H1 (cell line): ENCODE results near the gene SNX32. TPM values are rescaled to one million over a fixed set of nuclear protein-coding genes. Genes with fewer than 3 reads are reported as not detected.
A peak's percentile ranks its signal among the peaks of the same experiment; 100 is the strongest.

Source experiments
- CTCF ChIA-PET: fragments of 300-600 bp; sonication (Branson Sonifier 250); formaldehyde crosslinking; loops from one replicate; lab custom pipeline; 2021; ENCODE audit not compliant: partially characterized antibody; lab: Charles Lee
- POLR2A ChIA-PET: fragments of 300-600 bp; sonication (Branson Sonifier 250); formaldehyde crosslinking; loops from one replicate; lab custom pipeline; 2021; ENCODE audit warnings: inconsistent platforms; ENCODE audit not compliant: partially characterized antibody; lab: Charles Lee
- DNase-seq, 2 experiments: peaks; one replicate each; pipeline versions ENCODE4 v3.0.0 to v3.0.0-alpha.2; 2010 to 2022; ENCODE audit warnings: low spot score in 2 of 2, low read depth in 1 of 2, mixed read lengths in 1 of 2
- FAIRE-seq: peaks from 2 replicates; lab custom pipeline; 2011; peaks lifted over from hg19 to GRCh38; lab: Jason Lieb, UNC
- H2AFZ ChIP-seq: 2 replicates; pipeline ENCODE4 v1.8.1; 2012; ENCODE audit warnings: low read length, inconsistent platforms
- H2AK5ac ChIP-seq: 2 replicates; pipeline ENCODE4 v1.6.1; 2013; ENCODE audit warnings: low read depth, low read length
- H2BK120ac ChIP-seq: replicated peaks from 2 replicates; pipeline ENCODE3; 2013; ENCODE audit warnings: low read depth, low read length, inconsistent platforms
- H2BK12ac ChIP-seq: 2 replicates; pipeline ENCODE4 v1.6.1; 2013; ENCODE audit warnings: low read depth, low read length
- H2BK15ac ChIP-seq: 2 replicates; pipeline ENCODE4 v1.6.1; 2013; ENCODE audit warnings: low read length
- H2BK20ac ChIP-seq: 2 replicates; pipeline ENCODE4 v1.6.1; 2013; ENCODE audit warnings: low read length
- H2BK5ac ChIP-seq: 2 replicates; pipeline ENCODE4 v1.6.1; 2013; ENCODE audit warnings: low read depth, low read length
- H3K14ac ChIP-seq: 2 replicates; pipeline ENCODE4 v1.6.1; 2013; ENCODE audit warnings: inconsistent platforms; ENCODE audit not compliant: insufficient read length
- H3K18ac ChIP-seq: 2 replicates; pipeline ENCODE4 v1.6.1; 2013; ENCODE audit warnings: low read length; ENCODE audit errors: extremely low read depth
- H3K23ac ChIP-seq: 2 replicates; pipeline ENCODE4 v1.6.1; 2013; ENCODE audit warnings: inconsistent platforms; ENCODE audit not compliant: insufficient read length
- H3K23me2 ChIP-seq: 2 replicates; pipeline ENCODE4 v1.6.1; 2013; ENCODE audit warnings: low read depth, low read length
- H3K27ac ChIP-seq: 2 replicates; pipeline ENCODE4 v1.6.1; 2011; ENCODE audit warnings: low read depth, low read length, inconsistent platforms
- H3K27me3 ChIP-seq, 4 experiments: replicated peaks in 1 of 4; 1 replicate in 1 of 4; 2 replicates in 3 of 4; pipeline versions ENCODE4 v1.6.1 to v1.8.1; 2011 to 2013; ENCODE audit warnings: low read length in 3 of 4, mild to moderate bottlenecking in 3 of 4, inconsistent platforms in 2 of 4, mixed read lengths in 2 of 4, moderate library complexity in 1 of 4; ENCODE audit not compliant: control insufficient read depth in 3 of 4, insufficient read depth in 3 of 4; ENCODE audit errors: extremely low read depth in 1 of 4
- H3K36me3 ChIP-seq, 4 experiments: 2 replicates each; pipeline versions ENCODE4 v1.6.1 to v1.8.1; 2011 to 2013; ENCODE audit warnings: mild to moderate bottlenecking in 4 of 4, low read length in 3 of 4, moderate library complexity in 2 of 4, control low read depth in 1 of 4, inconsistent platforms in 1 of 4; ENCODE audit not compliant: insufficient read depth in 4 of 4, control insufficient read depth in 2 of 4
- H3K4ac ChIP-seq: replicated peaks from 2 replicates; pipeline ENCODE3; 2013; ENCODE audit warnings: low read length, low read depth, mixed read lengths, inconsistent platforms; ENCODE audit not compliant: insufficient read length
- H3K4me1 ChIP-seq, 4 experiments: replicated peaks in 1 of 4; 1 replicate in 1 of 4; 2 replicates in 3 of 4; pipeline versions ENCODE4 v1.6.1 to v1.8.1; 2011 to 2013; ENCODE audit warnings: low read length in 3 of 4, inconsistent platforms in 2 of 4, mixed read lengths in 1 of 4; ENCODE audit not compliant: insufficient read depth in 4 of 4, control insufficient read depth in 3 of 4
- H3K4me2 ChIP-seq, 2 experiments: 2 replicates each; pipeline versions ENCODE4 v1.6.1 to v1.8.1; 2011 to 2013; ENCODE audit warnings: low read depth in 2 of 2, low read length in 2 of 2, control low read depth in 1 of 2, inconsistent platforms in 1 of 2, mild to moderate bottlenecking in 1 of 2; ENCODE audit not compliant: insufficient read depth in 1 of 2
- H3K4me3 ChIP-seq, 4 experiments: fragments of 200-600, 300-600 bp in 1 of 4; sonication (generic), shearing (Covaris generic), sonication (Bioruptor Twin) in 1 of 4; 2 replicates each; pipeline versions ENCODE4 v1.5.1 to v1.8.1; 2011 to 2016; ENCODE audit warnings: low read length in 4 of 4, low read depth in 3 of 4, control low read depth in 2 of 4, inconsistent platforms in 2 of 4, mild to moderate bottlenecking in 2 of 4, mixed read lengths in 1 of 4, moderate library complexity in 1 of 4; ENCODE audit not compliant: insufficient read depth in 2 of 4; ENCODE audit errors: extremely low read depth in 1 of 4
- H3K56ac ChIP-seq: replicated peaks from 2 replicates; pipeline ENCODE3; 2013; ENCODE audit warnings: low read depth, mild to moderate bottlenecking, mixed read lengths, low read length, inconsistent platforms; ENCODE audit not compliant: insufficient read length
- H3K79me1 ChIP-seq: 2 replicates; pipeline ENCODE4 v1.6.1; 2013; ENCODE audit warnings: low read depth, low read length, control low read depth
- H3K79me2 ChIP-seq, 2 experiments: 2 replicates each; pipeline versions ENCODE4 v1.6.1 to v1.8.1; 2012 to 2013; ENCODE audit warnings: low read length in 2 of 2, mild to moderate bottlenecking in 2 of 2, inconsistent platforms in 1 of 2; ENCODE audit not compliant: insufficient read depth in 2 of 2, control insufficient read depth in 1 of 2
- H3K9ac ChIP-seq, 4 experiments: replicated peaks in 1 of 4; 1 replicate in 1 of 4; 2 replicates in 3 of 4; pipeline versions ENCODE4 v1.6.1 to v1.8.1; 2011 to 2013; ENCODE audit warnings: low read depth in 3 of 4, low read length in 3 of 4, control low read depth in 2 of 4, mild to moderate bottlenecking in 2 of 4, moderate library complexity in 2 of 4, inconsistent platforms in 1 of 4; ENCODE audit errors: extremely low read depth in 1 of 4
- H3K9me3 ChIP-seq, 2 experiments: 2 replicates each; pipeline versions ENCODE4 v1.6.1 to v1.8.1; 2012 to 2013; ENCODE audit warnings: mild to moderate bottlenecking in 2 of 2, moderate library complexity in 2 of 2, control low read depth in 1 of 2, inconsistent platforms in 1 of 2, low read depth in 1 of 2, low read length in 1 of 2, mixed read lengths in 1 of 2; ENCODE audit not compliant: insufficient read depth in 2 of 2
- H4K20me1 ChIP-seq, 2 experiments: replicated peaks in 1 of 2; 2 replicates each; pipeline versions ENCODE3 to v1.8.1; 2011 to 2013; ENCODE audit warnings: inconsistent platforms in 2 of 2, low read length in 2 of 2, mild to moderate bottlenecking in 1 of 2; ENCODE audit not compliant: insufficient read depth in 2 of 2, control insufficient read depth in 1 of 2
- H4K5ac ChIP-seq: 2 replicates; pipeline ENCODE4 v1.6.1; 2013; ENCODE audit warnings: low read length, low read depth, mixed read lengths, inconsistent platforms; ENCODE audit not compliant: insufficient read length
- H4K8ac ChIP-seq: 2 replicates; pipeline ENCODE4 v1.8.0; 2013; ENCODE audit warnings: mild to moderate bottlenecking, moderate library complexity, low read length, inconsistent platforms; ENCODE audit not compliant: insufficient read depth; ENCODE audit errors: extremely low read depth
- H4K91ac ChIP-seq: replicated peaks from 2 replicates; pipeline ENCODE3; 2013; ENCODE audit warnings: low read length, mixed read lengths, inconsistent platforms; ENCODE audit not compliant: insufficient read length
- ASH2L ChIP-seq: fragments of 200-600, 300-600 bp; sonication (generic); IDR thresholded peaks from one replicate; pipeline ENCODE4 v1.7.1; 2017; ENCODE audit warnings: low read length
- BACH1 ChIP-seq: IDR thresholded peaks from 2 replicates; pipeline ENCODE4 v1.6.1; 2012; ENCODE audit warnings: low read length, improper control_type of control experiment
- BCL11A ChIP-seq, 2 experiments: IDR thresholded peaks; one replicate each; pipeline ENCODE4 v1.6.1; 2011; ENCODE audit warnings: low read depth in 2 of 2, low read length in 2 of 2, mild to moderate bottlenecking in 2 of 2
- CTBP2 ChIP-seq: IDR thresholded peaks from 2 replicates; pipeline ENCODE4 v1.7.0; 2011; ENCODE audit warnings: borderline replicate concordance, mild to moderate bottlenecking, moderate library complexity, mixed read lengths, low read length; ENCODE audit not compliant: insufficient read depth, insufficient read length
- FOSL1 ChIP-seq: IDR thresholded peaks from 2 replicates; pipeline ENCODE4 v1.6.1; 2011; ENCODE audit warnings: mild to moderate bottlenecking, low read depth, low read length, moderate library complexity; ENCODE audit not compliant: insufficient read depth
- GABPA ChIP-seq: IDR thresholded peaks from 2 replicates; pipeline ENCODE4 v1.6.1; 2011; ENCODE audit warnings: mild to moderate bottlenecking, low read length, moderate library complexity, borderline replicate concordance; ENCODE audit not compliant: insufficient read depth
- KDM5A ChIP-seq: fragments of 200-600 bp; IDR thresholded peaks from 2 replicates; pipeline ENCODE4 v1.7.1; 2012; ENCODE audit warnings: mild to moderate bottlenecking, low read length, inconsistent platforms, mixed read lengths
- NRF1 ChIP-seq: IDR thresholded peaks from 2 replicates; pipeline ENCODE4 v1.6.1; 2011; ENCODE audit warnings: mild to moderate bottlenecking, low read depth, low read length, improper control_type of control experiment
- POLR2AphosphoS5 ChIP-seq: IDR thresholded peaks from 2 replicates; pipeline ENCODE4 v1.6.1; 2011; ENCODE audit warnings: low read depth, low read length
- SP2 ChIP-seq: IDR thresholded peaks from 2 replicates; pipeline ENCODE4 v1.6.1; 2012; ENCODE audit warnings: mild to moderate bottlenecking, low read length, inconsistent platforms
- WGBS, 2 experiments: shearing (Covaris generic) in 1 of 2; methylation state at CpG; one replicate each; pipeline versions ENCODE4 v1.1.6 to v1.1.7; 2013 to 2015; ENCODE audit warnings: low lambda C conversion rate in 2 of 2, mixed read lengths in 2 of 2, inconsistent platforms in 1 of 2, low coverage in 1 of 2, missing lambda C conversion rate in 1 of 2; ENCODE audit not compliant: insufficient replicate concordance in 2 of 2, insufficient coverage in 1 of 2, insufficient read length in 1 of 2; ENCODE audit errors: extremely low coverage in 1 of 2, missing lambda C conversion rate in 1 of 2; 5-methylcytosine and 5-hydroxymethylcytosine counted together
- polyA plus RNA-seq, 7 experiments: library from polyadenylated mRNA; depleted of rRNA in 3 of 7; stranded (reverse) in 5 of 7; unstranded in 2 of 7; fragments of >200 nt in 5 of 7; fragments of 200-250 nt in 2 of 7; gene quantifications; 1 replicate in 5 of 7; 2 replicates in 1 of 7; 4 replicates in 1 of 7; pipeline versions ENCODE4 v1.2.1 to v1.2.3, GENCODE V29; 2011 to 2013; ENCODE audit warnings: missing spikeins in 2 of 7, mixed read lengths in 2 of 7
- total RNA-seq: library from RNA; stranded (reverse); fragmentation: NEBNext Ultra II Directional; extraction: Animal tissue kit (Norgen Biotek cat#: 25700); gene quantifications from 2 replicates; pipeline ENCODE4 v1.2.1, GENCODE V29; 2021
- TF ChIP-seq, protein P1 (sequence below), 3 experiments: IDR thresholded peaks; 1 replicate in 2 of 3; 2 replicates in 1 of 3; pipeline versions ENCODE4 v1.5.1 to v1.6.1; 2011; ENCODE audit warnings: low read length in 3 of 3, mild to moderate bottlenecking in 3 of 3, inconsistent platforms in 2 of 3, low read depth in 1 of 3, moderate library complexity in 1 of 3; ENCODE audit not compliant: insufficient read depth in 1 of 3; ENCODE audit errors: control extremely low read depth in 1 of 3

The SNX32 gene
- total and polyA plus RNA-seq, 2 of the 8 experiments (the other 6 are each of a cell fraction or from before 2014, with no cell fraction given): 0.76 to 2.2 TPM

DNA sequence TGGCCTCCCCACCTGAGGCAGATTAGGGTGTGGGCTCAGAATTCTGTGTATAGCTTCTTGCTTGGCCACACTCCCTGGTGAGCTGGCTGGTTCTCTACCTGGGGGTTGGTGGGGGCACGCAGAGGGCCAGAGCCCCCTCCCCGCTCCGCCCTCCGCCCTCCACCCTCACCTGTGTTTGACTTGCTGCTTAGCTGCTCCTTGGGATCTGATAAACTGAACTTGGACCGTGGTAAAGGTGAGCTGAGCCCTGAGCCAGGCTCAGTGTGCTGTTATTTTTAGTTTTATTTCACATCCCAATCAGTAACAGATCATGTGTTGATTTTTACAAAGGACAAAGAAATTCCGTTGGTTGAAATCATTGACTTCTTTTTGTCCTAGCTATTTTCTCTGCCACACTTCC, 44.9 kb upstream of the SNX32 start:
- peak overlapping the region; percentile 83 for H4K91ac ChIP-seq
- peaks cover 20 to 50% (median 42%) of the 10 kb centered on the region in 4 experiments for H3K27me3 ChIP-seq
- peak overlapping the region; percentile 63; the same call in 1 of the 2 replicates for H2BK5ac ChIP-seq
- H4K8ac ChIP-seq: no peak overlapping the region
- POLR2A ChIA-PET: interaction anchor here (0.6 to 3.6 kb wide), 9 partner anchors 9 to 71 kb away, joined by 3 to 20 read pairs (median 5); partner anchors contain the start of gene MUS81
- DNase-seq: no peak
- no peak overlapping the region for H4K5ac ChIP-seq
- WGBS, 2 experiments: 91% methylated on average over 6 of the region's 6 CpGs; no CpG with 5 or more reads in 1 of the 2 experiments
- H3K23me2 ChIP-seq: peaks cover 15% of the 10 kb centered on the region; the same call in 1 of the 2 replicates
- peaks cover 14 to 34% (median 26%) of the 10 kb centered on the region in 4 experiments for H3K4me1 ChIP-seq
- H3K27ac ChIP-seq: no peak overlapping the region
- peak overlapping the region; percentile 9; the same call in 1 of the 2 replicates for H3K18ac ChIP-seq
- H3K79me1 ChIP-seq: 0 out of 2 replicates have a peak, but pooled peaks cover 3% of the 10 kb centered on the region
- H4K20me1 ChIP-seq: peaks cover 0 to 3% of the 10 kb centered on the region in 2 experiments
- H3K9me3 ChIP-seq: no peaks in the 10 kb centered on the region
- H3K23ac ChIP-seq: no peak overlapping the region
- H3K36me3 ChIP-seq: no peaks in the 10 kb centered on the region
- peak overlapping the region; percentile 43 for H2AK5ac ChIP-seq
- H2BK12ac ChIP-seq: 0 out of 2 replicates have a peak overlapping the region, but pooled peaks have one; percentile 84
- no peak overlapping the region for H3K9ac ChIP-seq
- CTCF ChIA-PET: interaction anchor here (0.6 to 12.7 kb wide), 20 partner anchors 9 to 163 kb away, joined by 3 to 128 read pairs (median 4); partner anchors contain the start of gene AP5B1
- H3K14ac ChIP-seq: no peak overlapping the region
- no peaks in the 10 kb centered on the region for H3K79me2 ChIP-seq
- no peak for FAIRE-seq
- peak overlapping the region; percentile 55; the same call in 1 of the 2 replicates for H2BK20ac ChIP-seq
- H2BK120ac ChIP-seq: peak overlapping the region; percentile 36
- H3K4ac ChIP-seq: peak overlapping the region; percentile 11
- H3K56ac ChIP-seq: no peak overlapping the region
- peak overlapping the region; percentile 75; the same call in 1 of the 2 replicates for H2BK15ac ChIP-seq
- peak overlapping the region in 1 of 4 experiments; percentile 72; a peak in 2 of 8 replicates for H3K4me3 ChIP-seq
- H3K4me2 ChIP-seq: peak overlapping the region; percentile 83 to 98
- H2AFZ ChIP-seq: no peak overlapping the region
- no peak for TF ChIP-seq GABPA
- TF ChIP-seq BACH1: no peak
- TF ChIP-seq FOSL1: no peak
- TF ChIP-seq CTBP2: no peak
- TF ChIP-seq, protein P1, sequence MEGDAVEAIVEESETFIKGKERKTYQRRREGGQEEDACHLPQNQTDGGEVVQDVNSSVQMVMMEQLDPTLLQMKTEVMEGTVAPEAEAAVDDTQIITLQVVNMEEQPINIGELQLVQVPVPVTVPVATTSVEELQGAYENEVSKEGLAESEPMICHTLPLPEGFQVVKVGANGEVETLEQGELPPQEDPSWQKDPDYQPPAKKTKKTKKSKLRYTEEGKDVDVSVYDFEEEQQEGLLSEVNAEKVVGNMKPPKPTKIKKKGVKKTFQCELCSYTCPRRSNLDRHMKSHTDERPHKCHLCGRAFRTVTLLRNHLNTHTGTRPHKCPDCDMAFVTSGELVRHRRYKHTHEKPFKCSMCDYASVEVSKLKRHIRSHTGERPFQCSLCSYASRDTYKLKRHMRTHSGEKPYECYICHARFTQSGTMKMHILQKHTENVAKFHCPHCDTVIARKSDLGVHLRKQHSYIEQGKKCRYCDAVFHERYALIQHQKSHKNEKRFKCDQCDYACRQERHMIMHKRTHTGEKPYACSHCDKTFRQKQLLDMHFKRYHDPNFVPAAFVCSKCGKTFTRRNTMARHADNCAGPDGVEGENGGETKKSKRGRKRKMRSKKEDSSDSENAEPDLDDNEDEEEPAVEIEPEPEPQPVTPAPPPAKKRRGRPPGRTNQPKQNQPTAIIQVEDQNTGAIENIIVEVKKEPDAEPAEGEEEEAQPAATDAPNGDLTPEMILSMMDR (IDR thresholded peaks at IDR 0.05; ENCODE audit: control extremely low read depth in 1 of 3, insufficient read depth in 1 of 3, low read depth in 1 of 3, low read length in 3 of 3): no peak
- no peak for TF ChIP-seq KDM5A
- no peak for TF ChIP-seq SP2
- TF ChIP-seq ASH2L: no peak
- no peak for TF ChIP-seq POLR2AphosphoS5
- no peak for TF ChIP-seq NRF1
- no peak for TF ChIP-seq BCL11A (IDR thresholded peaks at IDR 0.05; ENCODE audit: low read depth in 2 of 2, low read length in 2 of 2)
